ENCODE results near the gene GADD45B.

The GADD45B gene

DNA sequence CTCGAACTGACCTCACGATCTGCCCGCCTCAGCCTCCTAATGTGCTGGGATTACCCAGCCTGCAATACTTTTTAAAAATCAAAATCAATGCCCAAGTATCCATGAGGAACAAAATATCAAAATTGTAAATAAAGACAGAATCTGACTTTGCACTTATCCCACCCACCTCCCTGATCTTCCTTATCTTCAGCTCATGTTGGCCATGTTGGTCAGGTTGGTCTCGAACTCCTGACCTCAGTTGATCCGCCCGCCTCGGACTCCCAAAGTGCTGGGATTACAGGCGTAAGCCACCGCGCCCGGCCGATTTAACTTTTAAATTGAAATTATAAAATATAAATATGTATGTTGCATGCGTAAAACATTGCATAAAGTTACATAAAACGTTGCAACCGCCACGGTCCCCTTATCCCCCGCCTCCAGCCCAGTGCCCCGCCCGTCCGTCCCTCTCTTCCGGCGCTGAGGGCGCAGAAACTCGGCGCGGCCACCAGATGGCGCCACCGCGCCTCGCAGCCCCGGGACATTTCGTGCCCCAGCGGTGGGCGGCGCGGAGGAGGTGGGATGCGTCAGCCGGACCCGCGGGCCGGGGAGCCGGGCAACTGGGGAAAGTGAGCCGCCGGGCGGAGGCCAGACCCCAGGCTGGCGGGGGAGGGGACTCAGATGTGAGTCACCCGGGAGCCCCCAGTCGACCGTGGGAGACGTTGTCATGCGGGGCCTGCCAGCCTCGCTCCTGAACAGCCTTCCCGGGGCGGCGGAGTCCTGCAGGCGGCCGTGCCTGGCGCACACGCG is 1.5 kb upstream of the GADD45B start:
- peak overlapping the region; percentile 91 for H3K27ac Mint-ChIP-seq
- peak; percentile 38 for ATAC-seq
- H3K4me1 Mint-ChIP-seq, result peaks cover 35% of the 10 kb centered on the region
- peaks cover 7% of the 10 kb centered on the region for H3K27me3 Mint-ChIP-seq
- H3K4me3 Mint-ChIP-seq, result peak overlapping the region; percentile 95
- no peaks in the 10 kb centered on the region for H3K9me3 Mint-ChIP-seq
- peak; percentile 95 for DNase-seq
- peaks cover 29% of the 10 kb centered on the region for H3K36me3 Mint-ChIP-seq (ENCODE audit: low read depth)

DNA sequence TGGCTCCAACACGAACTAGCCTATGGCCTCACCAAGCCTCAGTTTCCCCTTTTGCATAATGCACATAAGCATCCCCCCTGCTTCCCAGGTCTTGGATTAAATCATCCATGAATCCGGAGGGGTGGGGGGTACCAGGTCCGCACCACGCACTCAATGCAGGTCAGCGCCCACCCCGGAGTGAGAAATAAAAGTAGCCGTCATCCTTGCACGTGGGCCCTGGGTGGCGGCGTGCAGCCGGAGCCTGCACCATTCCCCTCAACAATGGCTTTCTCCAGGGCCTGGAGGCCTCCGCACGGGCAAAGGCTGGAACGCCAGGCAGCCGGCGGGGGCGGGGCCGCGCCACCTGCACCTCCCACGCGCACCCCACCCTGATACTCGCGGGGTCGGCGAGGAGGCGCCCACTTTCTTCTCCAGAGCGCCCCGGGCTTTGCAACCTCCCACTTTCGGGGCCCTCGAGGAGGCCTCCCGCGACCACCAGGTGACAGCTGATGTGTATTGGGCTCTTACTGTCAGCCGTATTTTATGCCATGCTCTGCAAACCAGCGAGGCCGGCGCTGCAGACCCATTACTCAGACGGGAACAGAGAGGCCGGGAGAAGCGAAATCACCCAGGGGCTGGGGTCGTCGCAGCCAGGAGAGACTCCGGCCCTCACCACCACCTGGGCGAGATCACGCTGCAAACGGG is 767 bp upstream of the GADD45B start:
- peak overlapping the region; percentile 95 for H3K4me3 Mint-ChIP-seq
- DNase-seq (peak; percentile 76), ATAC-seq (peak; percentile 42)
- peak overlapping the region; percentile 91 for H3K27ac Mint-ChIP-seq
- peaks cover 38% of the 10 kb centered on the region for H3K4me1 Mint-ChIP-seq
- no peaks in the 10 kb centered on the region for H3K9me3 Mint-ChIP-seq
- peaks cover 29% of the 10 kb centered on the region for H3K36me3 Mint-ChIP-seq (ENCODE audit: low read depth)
- peaks cover 6% of the 10 kb centered on the region for H3K27me3 Mint-ChIP-seq

DNA sequence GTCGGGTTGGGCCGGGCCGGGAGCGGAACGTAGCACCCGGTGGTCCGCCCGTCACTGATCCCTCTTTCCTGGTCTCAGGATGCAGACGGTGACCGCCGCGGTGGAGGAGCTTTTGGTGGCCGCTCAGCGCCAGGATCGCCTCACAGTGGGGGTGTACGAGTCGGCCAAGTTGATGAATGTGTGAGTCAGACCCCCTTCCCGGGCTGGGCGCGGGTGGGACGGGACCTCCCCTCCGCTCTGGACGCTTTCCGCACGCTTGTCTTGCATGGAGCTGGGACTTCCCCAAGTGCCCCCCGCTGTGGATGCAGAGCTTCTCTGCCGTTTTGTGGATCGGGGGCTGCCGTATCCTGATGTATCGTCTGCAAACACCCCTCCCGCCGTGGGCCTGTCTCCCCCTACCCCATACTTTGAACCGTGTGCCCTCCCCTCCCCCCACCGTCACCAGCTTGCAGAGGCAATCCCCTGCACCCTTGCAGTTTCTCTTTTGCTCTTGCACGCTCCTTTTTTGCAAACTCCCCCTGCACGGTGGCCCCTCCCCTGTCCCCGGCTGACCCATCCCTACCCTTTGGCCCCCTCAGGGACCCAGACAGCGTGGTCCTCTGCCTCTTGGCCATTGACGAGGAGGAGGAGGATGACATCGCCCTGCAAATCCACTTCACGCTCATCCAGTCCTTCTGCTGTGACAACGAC is 669 bp downstream of the GADD45B start:
- peak; percentile 48 for ATAC-seq
- peak; percentile 85 for DNase-seq
- Mint-ChIP-seq H3K36me3 (ENCODE audit: low read depth) (peaks cover 29% of the 10 kb centered on the region), H3K27ac (peak overlapping the region; percentile 96), H3K27me3 (peaks cover 8% of the 10 kb centered on the region), H3K4me3 (peak overlapping the region; percentile 95), H3K4me1 (peaks cover 39% of the 10 kb centered on the region), H3K9me3 (peaks cover 3% of the 10 kb centered on the region)

DNA sequence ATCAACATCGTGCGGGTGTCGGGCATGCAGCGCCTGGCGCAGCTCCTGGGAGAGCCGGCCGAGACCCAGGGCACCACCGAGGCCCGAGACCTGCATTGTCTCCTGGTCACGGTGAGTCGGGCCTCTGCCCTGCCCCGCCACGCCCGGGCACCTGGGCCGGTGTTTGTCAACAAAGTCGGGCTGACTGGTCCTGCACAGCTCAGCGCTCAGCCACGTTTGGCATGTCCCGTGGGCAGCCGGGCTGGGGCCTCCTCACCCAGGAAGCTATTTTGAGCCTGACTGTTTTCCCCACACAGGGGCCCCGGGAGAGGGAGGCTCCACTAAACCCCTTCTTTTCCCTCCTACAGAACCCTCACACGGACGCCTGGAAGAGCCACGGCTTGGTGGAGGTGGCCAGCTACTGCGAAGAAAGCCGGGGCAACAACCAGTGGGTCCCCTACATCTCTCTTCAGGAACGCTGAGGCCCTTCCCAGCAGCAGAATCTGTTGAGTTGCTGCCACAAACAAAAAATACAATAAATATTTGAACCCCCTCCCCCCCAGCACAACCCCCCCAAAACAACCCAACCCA is 1.3 kb downstream of the GADD45B start:
- peak overlapping the region; percentile 95 for H3K4me3 Mint-ChIP-seq
- peaks cover 8% of the 10 kb centered on the region for H3K27me3 Mint-ChIP-seq
- peaks cover 39% of the 10 kb centered on the region for H3K4me1 Mint-ChIP-seq
- no peak for ATAC-seq
- peak; percentile 48 for DNase-seq
- H3K27ac Mint-ChIP-seq, result peak overlapping the region; percentile 96
- peaks cover 4% of the 10 kb centered on the region for H3K9me3 Mint-ChIP-seq
- H3K36me3 Mint-ChIP-seq (ENCODE audit: low read depth), result peaks cover 30% of the 10 kb centered on the region

DNA sequence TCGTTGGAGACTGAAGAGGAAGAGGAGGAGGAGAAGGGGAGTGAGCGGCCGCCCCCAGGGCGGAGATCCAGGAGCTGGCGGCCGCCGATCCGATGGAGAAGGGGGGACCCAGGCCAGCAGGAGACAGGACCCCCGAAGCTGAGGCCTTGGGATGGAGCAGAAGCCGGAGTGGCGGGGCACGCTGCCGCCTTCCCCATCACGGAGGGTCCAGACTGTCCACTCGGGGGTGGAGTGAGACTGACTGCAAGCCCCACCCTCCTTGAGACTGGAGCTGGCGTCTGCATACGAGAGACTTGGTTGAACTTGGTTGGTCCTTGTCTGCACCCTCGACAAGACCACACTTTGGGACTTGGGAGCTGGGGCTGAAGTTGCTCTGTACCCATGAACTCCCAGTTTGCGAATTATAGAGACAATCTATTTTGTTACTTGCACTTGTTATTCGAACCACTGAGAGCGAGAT is 1.8 kb downstream of the GADD45B start:
- Mint-ChIP-seq H3K27me3 (peaks cover 7% of the 10 kb centered on the region), H3K4me3 (peak overlapping the region; percentile 95), H3K9me3 (peaks cover 9% of the 10 kb centered on the region), H3K36me3 (ENCODE audit: low read depth) (peaks cover 33% of the 10 kb centered on the region), H3K27ac (peak overlapping the region; percentile 96), H3K4me1 (peaks cover 39% of the 10 kb centered on the region)
- ATAC-seq, result no peak
- DNase-seq, result peak; percentile 40

DNA sequence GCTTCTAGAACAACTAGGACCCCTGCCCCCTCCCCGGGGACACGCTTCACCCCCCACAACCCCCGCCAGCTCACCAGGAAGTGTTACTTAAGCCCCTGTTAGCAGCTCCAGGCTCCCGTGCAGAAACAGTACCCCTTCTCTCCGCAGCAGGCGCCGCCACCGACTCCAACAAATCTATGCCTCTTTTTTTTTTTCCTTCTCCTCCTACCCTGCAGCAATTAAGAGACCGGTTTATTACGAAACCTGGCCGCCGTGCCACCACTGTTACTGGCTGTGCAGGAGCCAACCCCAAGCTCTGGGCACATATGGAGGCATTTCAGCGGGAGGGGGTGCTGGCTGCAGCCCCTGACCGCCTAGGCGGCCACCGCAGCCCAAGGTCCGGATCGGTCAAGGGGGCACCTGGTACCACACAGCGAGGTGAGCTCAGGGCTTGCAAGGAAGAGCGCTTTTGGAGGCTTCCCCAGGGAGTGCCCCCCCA is 2.4 kb downstream of the GADD45B start:
- ATAC-seq (peak; percentile 1), DNase-seq (peak; percentile 57)
- H3K4me1 Mint-ChIP-seq, result peaks cover 39% of the 10 kb centered on the region

DNA sequence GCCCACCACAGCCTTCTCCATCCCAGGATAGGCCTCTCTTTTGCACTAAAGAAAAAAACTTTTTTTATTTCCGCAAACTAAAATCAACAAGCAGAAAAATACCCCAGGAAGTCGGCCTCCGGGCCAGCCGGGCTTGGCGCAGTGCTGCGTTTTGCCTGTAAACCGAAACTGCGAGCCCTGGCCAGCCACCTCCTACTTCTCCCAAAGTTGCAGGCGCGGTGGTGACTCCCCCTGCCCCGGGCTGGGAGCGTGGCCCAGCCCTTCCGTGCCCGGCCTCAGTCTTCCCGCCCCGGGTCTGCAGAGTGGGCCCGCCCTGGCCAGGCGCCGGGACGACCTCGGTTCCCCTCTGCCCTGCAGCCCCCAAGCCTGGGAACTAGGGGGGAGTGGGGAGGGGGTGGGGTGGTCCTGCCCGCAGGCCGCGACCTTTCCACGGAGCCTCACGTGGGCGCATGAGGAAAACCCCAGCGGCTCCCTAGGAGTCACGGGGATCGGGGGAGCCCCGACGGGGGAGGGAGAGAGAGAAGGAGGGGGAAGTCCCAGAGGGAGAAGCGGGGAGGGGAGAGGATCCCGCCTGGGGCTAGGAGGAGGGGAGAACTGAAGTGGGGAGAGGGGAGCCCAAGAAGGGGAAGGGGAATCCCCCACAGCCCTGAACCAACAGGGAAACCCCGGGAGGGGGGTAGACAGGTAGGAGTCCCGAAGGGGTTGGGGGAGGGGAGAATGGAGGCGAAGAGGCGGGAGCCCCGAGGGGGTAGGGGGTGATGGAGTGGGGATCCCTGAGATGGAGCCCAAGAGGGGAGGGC is 3.0 kb downstream of the GADD45B start:
- Mint-ChIP-seq H3K36me3 (ENCODE audit: low read depth) (peaks cover 39% of the 10 kb centered on the region), H3K9me3 (peaks cover 17% of the 10 kb centered on the region), H3K27ac (peak overlapping the region; percentile 96), H3K4me3 (peak overlapping the region; percentile 95), H3K27me3 (peaks cover 6% of the 10 kb centered on the region), H3K4me1 (peaks cover 37% of the 10 kb centered on the region)
- ATAC-seq (peak; percentile 39), DNase-seq (peak; percentile 80)

More for the DNA sequence above, 2.4 kb downstream of the GADD45B start:
- H3K27me3 Mint-ChIP-seq, result peaks cover 6% of the 10 kb centered on the region
- peak overlapping the region; percentile 96 for H3K27ac Mint-ChIP-seq
- H3K36me3 Mint-ChIP-seq (ENCODE audit: low read depth), result peaks cover 36% of the 10 kb centered on the region
- H3K9me3 Mint-ChIP-seq, result peaks cover 13% of the 10 kb centered on the region
- H3K4me3 Mint-ChIP-seq, result peak overlapping the region; percentile 95

DNA sequence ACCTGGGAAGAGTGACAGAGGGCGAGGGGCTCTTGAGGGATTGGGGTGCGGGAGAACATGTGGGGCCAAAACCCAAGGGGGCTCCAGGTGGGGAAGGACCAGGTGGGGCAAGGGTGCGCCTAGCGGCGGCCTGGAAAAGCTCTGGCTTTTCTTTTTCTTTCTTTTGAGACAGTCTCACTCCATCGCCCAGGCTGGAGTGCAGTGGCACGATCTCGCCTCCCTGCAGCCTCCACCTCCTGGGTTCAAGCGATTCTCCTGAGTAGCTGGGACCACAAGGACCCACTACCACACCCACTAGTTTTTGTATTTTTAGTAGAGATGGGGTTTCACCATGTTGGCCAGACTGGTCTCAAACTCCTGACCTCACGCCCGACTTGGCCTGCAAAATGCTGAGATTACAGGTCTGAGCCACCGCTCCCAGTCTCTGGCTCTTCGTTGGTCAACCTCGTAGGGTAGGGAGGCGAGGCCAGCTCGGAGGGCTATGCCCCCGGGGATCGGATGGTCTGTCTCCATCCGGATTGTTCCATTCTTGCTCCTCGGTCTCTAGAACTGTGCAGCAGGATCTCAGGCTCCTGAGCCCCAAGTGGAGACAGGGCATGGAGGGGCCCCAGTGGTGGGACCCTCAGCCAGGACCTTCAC is 3.7 kb downstream of the GADD45B start:
- no peak for ATAC-seq
- peaks cover 8% of the 10 kb centered on the region for H3K27me3 Mint-ChIP-seq

DNA sequence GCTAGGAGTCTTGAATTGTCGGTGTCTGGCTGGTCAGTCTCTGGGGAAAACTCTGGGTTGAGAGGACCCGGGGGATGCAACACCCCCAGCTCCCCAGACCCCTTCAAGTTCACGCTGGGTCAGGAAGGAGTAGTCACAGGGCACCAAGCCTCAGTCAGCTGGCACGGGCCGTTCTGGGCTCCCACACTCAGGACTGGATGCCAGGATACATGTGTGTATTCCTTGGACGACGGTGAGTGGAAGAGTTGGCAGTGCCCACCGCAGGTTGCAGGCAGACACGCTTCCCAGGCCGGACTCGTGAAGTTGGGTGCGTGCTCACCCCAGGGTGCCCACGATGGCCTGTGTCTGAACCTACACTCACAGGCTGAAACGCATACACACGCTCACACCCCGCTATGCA is 5.5 kb downstream of the GADD45B start:
- Mint-ChIP-seq H3K27me3 (peaks cover 6% of the 10 kb centered on the region), H3K27ac (no peak overlapping the region), H3K4me3 (no peak overlapping the region), H3K4me1 (peaks cover 27% of the 10 kb centered on the region), H3K36me3 (ENCODE audit: low read depth) (peaks cover 34% of the 10 kb centered on the region), H3K9me3 (peaks cover 19% of the 10 kb centered on the region)
- DNase-seq (no peak), ATAC-seq (no peak)

More for the DNA sequence above, 3.7 kb downstream of the GADD45B start:
- Mint-ChIP-seq H3K36me3 (ENCODE audit: low read depth) (peaks cover 40% of the 10 kb centered on the region), H3K4me3 (peak overlapping the region; percentile 95), H3K27ac (no peak overlapping the region), H3K4me1 (peaks cover 35% of the 10 kb centered on the region), H3K9me3 (peaks cover 19% of the 10 kb centered on the region)
- DNase-seq, result no peak

DNA sequence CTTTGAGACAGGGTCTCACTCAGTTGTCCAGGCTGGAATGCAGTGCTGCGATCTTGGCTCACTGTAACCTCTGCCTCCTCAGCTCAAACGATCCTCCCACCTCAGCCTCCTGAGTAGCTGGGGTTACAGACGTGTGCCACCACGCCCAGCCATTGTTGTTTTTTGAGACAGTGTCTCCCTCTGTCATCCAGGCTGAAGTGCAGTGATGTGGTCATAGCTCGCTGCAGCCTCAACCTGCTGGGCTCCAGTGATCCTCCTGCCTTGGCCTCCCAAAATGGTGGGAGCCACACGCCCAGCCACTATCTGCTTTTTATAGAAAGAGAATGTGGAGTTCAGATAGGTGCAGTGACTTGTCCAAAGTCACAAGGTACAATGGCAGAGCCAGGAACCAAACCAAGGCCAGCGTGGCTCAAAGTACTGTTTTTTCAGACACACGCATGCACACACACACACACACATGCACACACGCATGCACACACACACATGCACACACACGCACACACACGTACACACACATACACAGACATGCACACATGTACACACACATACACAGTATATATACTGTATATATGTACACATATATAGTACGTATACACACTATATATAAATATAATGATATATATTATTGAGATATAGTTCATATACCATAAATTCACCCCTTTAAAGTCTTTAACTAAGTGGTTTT is 6.6 kb downstream of the GADD45B start:
- no peak overlapping the region for H3K4me3 Mint-ChIP-seq
- ATAC-seq (no peak), DNase-seq (no peak)
- peaks cover 11% of the 10 kb centered on the region for H3K27me3 Mint-ChIP-seq
- H3K36me3 Mint-ChIP-seq (ENCODE audit: low read depth), result peaks cover 24% of the 10 kb centered on the region
- H3K27ac Mint-ChIP-seq, result no peak overlapping the region
- H3K4me1 Mint-ChIP-seq, result peaks cover 25% of the 10 kb centered on the region
- H3K9me3 Mint-ChIP-seq, result peaks cover 19% of the 10 kb centered on the region

DNA sequence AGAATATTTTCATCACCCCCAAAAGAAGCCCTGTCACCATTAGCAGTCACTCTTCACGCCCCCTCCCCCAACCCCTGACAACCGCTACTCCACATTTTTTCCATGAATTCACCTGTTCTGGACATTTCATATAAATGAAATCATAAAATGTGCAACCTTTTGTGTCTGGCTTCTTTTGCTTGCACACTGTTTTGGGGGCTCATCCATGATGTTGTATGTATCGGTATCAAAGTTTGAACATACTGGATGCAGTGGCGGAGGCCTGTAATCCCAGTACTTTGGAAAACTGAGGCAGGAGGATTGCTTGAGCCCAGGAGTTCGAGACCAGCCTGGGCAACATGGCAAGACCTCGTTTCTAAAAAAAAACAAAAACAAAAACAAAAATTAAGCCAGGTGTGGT is 7.2 kb downstream of the GADD45B start:
- no peak for DNase-seq
- H3K4me3 Mint-ChIP-seq, result no peak overlapping the region
- H3K36me3 Mint-ChIP-seq (ENCODE audit: low read depth), result peaks cover 18% of the 10 kb centered on the region
- ATAC-seq, result no peak
- H3K27me3 Mint-ChIP-seq, result peaks cover 16% of the 10 kb centered on the region
- H3K9me3 Mint-ChIP-seq, result peaks cover 19% of the 10 kb centered on the region
- no peak overlapping the region for H3K27ac Mint-ChIP-seq
- peaks cover 25% of the 10 kb centered on the region for H3K4me1 Mint-ChIP-seq

DNA sequence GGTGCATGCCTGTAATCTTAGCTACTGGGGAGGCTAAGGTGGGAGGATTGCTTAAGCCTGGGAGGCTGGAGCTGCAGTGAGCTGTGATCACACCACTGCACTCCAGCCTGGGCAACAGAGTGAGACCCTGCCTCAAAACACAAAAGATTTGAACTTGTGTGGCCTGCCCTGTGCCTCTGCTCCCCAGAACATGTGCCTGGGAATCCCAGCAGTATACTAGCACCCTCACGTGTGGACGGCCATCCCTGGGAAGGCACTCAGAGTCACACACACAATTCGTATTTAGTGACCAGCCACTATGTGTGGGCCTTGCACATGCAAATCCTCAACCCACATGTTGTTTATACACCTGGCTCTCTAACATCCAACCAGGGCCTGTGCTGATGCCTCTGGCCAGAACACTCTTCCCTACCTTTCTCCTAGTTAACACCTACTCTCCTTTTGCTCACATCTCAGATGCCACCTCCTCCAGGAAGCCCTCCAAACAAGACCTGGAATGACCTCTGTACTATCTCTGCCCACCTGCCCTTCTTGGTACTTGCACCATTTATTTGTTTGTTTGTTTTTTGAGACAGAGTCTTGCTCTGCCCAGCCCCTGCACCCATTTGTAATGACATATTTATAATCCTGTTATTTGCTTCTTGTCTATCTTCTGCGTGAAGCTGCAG is 7.7 kb downstream of the GADD45B start:
- Mint-ChIP-seq H3K27me3 (peaks cover 22% of the 10 kb centered on the region), H3K4me3 (no peak overlapping the region), H3K27ac (no peak overlapping the region), H3K36me3 (ENCODE audit: low read depth) (peaks cover 13% of the 10 kb centered on the region), H3K9me3 (peaks cover 19% of the 10 kb centered on the region), H3K4me1 (peaks cover 22% of the 10 kb centered on the region)
- ATAC-seq, result no peak
- DNase-seq, result no peak
